ENCODE results near the gene PLOD2. TPM values are rescaled to one million over a fixed set of nuclear protein-coding genes. Genes with fewer than 3 reads are reported as not detected.

The PLOD2 gene
- total and polyA plus RNA-seq, 2 donors (not counting 1 experiment from before 2014, with no cell fraction given) = not detected

- H3K9me3 ChIP-seq (ENCODE audit: control extremely low read depth in 1 of 3, control insufficient read depth in 2 of 3, insufficient read depth in 1 of 3, low read length in 2 of 3) = peaks cover 2 to 5% (median 2%) of the 10 kb centered on the region in 3 donors
- peaks cover 9% of the 10 kb centered on the region for H3K9me3 Mint-ChIP-seq (ENCODE audit: insufficient read depth)
- no peak overlapping the region for H3K4me2 ChIP-seq (replicated peaks; ENCODE audit: low read depth, low read length, poor library complexity, severe bottlenecking)
- DNase-seq = no peak
- H3K4me3 Mint-ChIP-seq = no peak overlapping the region
- no peak overlapping the region for H3K9ac ChIP-seq (ENCODE audit: low read length)
- H3K27ac ChIP-seq (ENCODE audit: low read length in 2 of 2) = no peak overlapping the region
- H4K20me1 ChIP-seq (ENCODE audit: control insufficient read depth, insufficient read depth, low read length, poor library complexity, severe bottlenecking) = no peaks in the 10 kb centered on the region
- no peak overlapping the region for H3K27ac Mint-ChIP-seq
- intact Hi-C loops (cut with micrococcal nuclease) = no loop called here
- H3K4me1 Mint-ChIP-seq = no peaks in the 10 kb centered on the region
- ChIA-PET CTCF (no interaction called here), POLR2A (no interaction called here)
- no peaks in the 10 kb centered on the region for H3K4me1 ChIP-seq (ENCODE audit: control insufficient read depth in 2 of 2, insufficient read depth in 2 of 2, low read length in 2 of 2)
- no peak for TF ChIP-seq CTCF (IDR thresholded peaks at IDR 0.05)
- no peak for TF ChIP-seq EZH2 (IDR thresholded peaks at IDR 0.05; ENCODE audit: borderline replicate concordance, insufficient read depth, low read depth, low read length, poor library complexity, severe bottlenecking)
- no peaks in the 10 kb centered on the region for H3K27me3 ChIP-seq (replicated peaks in 1 of 4; ENCODE audit: control extremely low read depth in 1 of 4, control insufficient read depth in 3 of 4, insufficient read depth in 4 of 4, low read length in 3 of 4)
- ATAC-seq (ENCODE audit: low read depth) = no peak
- H3K36me3 ChIP-seq (replicated peaks in 1 of 2; ENCODE audit: control extremely low read depth in 1 of 2, control insufficient read depth in 1 of 2, extremely low read depth in 1 of 2, insufficient read depth in 2 of 2, low read length in 1 of 2) = no peaks in the 10 kb centered on the region
- no peak overlapping the region for H2AFZ ChIP-seq (ENCODE audit: insufficient read depth, low read depth, low read length, poor library complexity, severe bottlenecking)
- H3K79me2 ChIP-seq (ENCODE audit: control insufficient read depth, insufficient read depth, low read length) = no peaks in the 10 kb centered on the region
- H3K4me3 ChIP-seq (ENCODE audit: control extremely low read depth in 1 of 5, extremely low read depth in 1 of 5, insufficient read depth in 1 of 5, low read depth in 2 of 5, low read length in 4 of 5) = no peak overlapping the region
- H3K27me3 Mint-ChIP-seq = no peaks in the 10 kb centered on the region
Observed at GRCh38 chr3:146111337-146111736, 49.6 kb downstream of the PLOD2 start.

- H3K9me3 Mint-ChIP-seq (ENCODE audit: insufficient read depth) = peaks cover 9% of the 10 kb centered on the region
- H3K4me1 Mint-ChIP-seq = no peaks in the 10 kb centered on the region
- TF ChIP-seq CTCF (IDR thresholded peaks at IDR 0.05) = no peak
- no peak for TF ChIP-seq EZH2 (IDR thresholded peaks at IDR 0.05; ENCODE audit: borderline replicate concordance, insufficient read depth, low read depth, low read length, poor library complexity, severe bottlenecking)
- no peak for ATAC-seq (ENCODE audit: low read depth)
- intact Hi-C loops (cut with micrococcal nuclease) = no loop called here
- no peak for DNase-seq
- ChIA-PET POLR2A (no interaction called here), CTCF (no interaction called here)
- no peak overlapping the region for H3K27ac ChIP-seq (ENCODE audit: low read length in 2 of 2)
- H3K9me3 ChIP-seq (ENCODE audit: control extremely low read depth in 1 of 3, control insufficient read depth in 2 of 3, insufficient read depth in 1 of 3, low read length in 2 of 3) = peaks cover 2 to 5% (median 2%) of the 10 kb centered on the region in 3 donors
- WGBS (ENCODE audit: insufficient coverage) = no CpG with 5 or more reads among the region's 1 CpG
- no peaks in the 10 kb centered on the region for H4K20me1 ChIP-seq (ENCODE audit: control insufficient read depth, insufficient read depth, low read length, poor library complexity, severe bottlenecking)
- H2AFZ ChIP-seq (ENCODE audit: insufficient read depth, low read depth, low read length, poor library complexity, severe bottlenecking) = no peak overlapping the region
- no peak overlapping the region for H3K9ac ChIP-seq (ENCODE audit: low read length)
- H3K27ac Mint-ChIP-seq = no peak overlapping the region
- no peak overlapping the region for H3K4me2 ChIP-seq (replicated peaks; ENCODE audit: low read depth, low read length, poor library complexity, severe bottlenecking)
- H3K4me3 Mint-ChIP-seq = no peak overlapping the region
- H3K4me1 ChIP-seq (ENCODE audit: control insufficient read depth in 2 of 2, insufficient read depth in 2 of 2, low read length in 2 of 2) = no peaks in the 10 kb centered on the region
- no peak overlapping the region for H3K4me3 ChIP-seq (ENCODE audit: control extremely low read depth in 1 of 5, extremely low read depth in 1 of 5, insufficient read depth in 1 of 5, low read depth in 2 of 5, low read length in 4 of 5)
- no peaks in the 10 kb centered on the region for H3K79me2 ChIP-seq (ENCODE audit: control insufficient read depth, insufficient read depth, low read length)
- H3K27me3 Mint-ChIP-seq = no peaks in the 10 kb centered on the region
- H3K27me3 ChIP-seq (replicated peaks in 1 of 4; ENCODE audit: control extremely low read depth in 1 of 4, control insufficient read depth in 3 of 4, insufficient read depth in 4 of 4, low read length in 3 of 4) = no peaks in the 10 kb centered on the region
- H3K36me3 ChIP-seq (replicated peaks in 1 of 2; ENCODE audit: control extremely low read depth in 1 of 2, control insufficient read depth in 1 of 2, extremely low read depth in 1 of 2, insufficient read depth in 2 of 2, low read length in 1 of 2) = no peaks in the 10 kb centered on the region
Observed at GRCh38 chr3:146110161-146110560, 50.8 kb downstream of the PLOD2 start.
